K562 (cell line): ENCODE results near the gene CHCHD10. TPM values are rescaled to one million over a fixed set of nuclear protein-coding genes. Genes with fewer than 3 reads are reported as not detected.

Experiments
- CBFA2T2 ChIP-seq: fragments of 450-650 bp; conservative IDR thresholded peaks from 2 replicates; pipeline ENCODE4 v1.6.1; 2017; ENCODE audit warnings: mild to moderate bottlenecking
- CBX5 ChIP-seq: IDR thresholded peaks from 2 replicates; pipeline ENCODE4 v1.6.1; 2014; ENCODE audit warnings: low read depth, borderline replicate concordance
- CREB1 ChIP-seq, 2 experiments: sonication (generic) in 1 of 2; formaldehyde crosslinking in 1 of 2; IDR thresholded peaks; 2 replicates each; pipeline versions ENCODE4 v1.6.1 to v1.8.0; 2012 to 2022; ENCODE audit warnings: inconsistent platforms in 1 of 2, mild to moderate bottlenecking in 1 of 2, missing genetic modification reagents in 1 of 2, moderate library complexity in 1 of 2
- CREM ChIP-seq: IDR thresholded peaks from 2 replicates; pipeline ENCODE4 v1.6.1; 2014; ENCODE audit warnings: antibody characterized with exemption, low read depth
- FOXJ3 ChIP-seq: sonication (generic); formaldehyde crosslinking; IDR thresholded peaks from 2 replicates; pipeline ENCODE4 v1.4.0; 2020; ENCODE audit warnings: mild to moderate bottlenecking, missing genetic modification reagents
- HOMEZ ChIP-seq: fragments of 250-450 bp; sonication (Bioruptor Pico); IDR thresholded peaks from 2 replicates; pipeline ENCODE4 v1.4.0; 2020; ENCODE audit warnings: mild to moderate bottlenecking, moderate library complexity
- KDM2B ChIP-seq: fragments of 250-450 bp; sonication (Bioruptor Pico); IDR thresholded peaks from 2 replicates; pipeline ENCODE4 v1.8.0; 2021; ENCODE audit warnings: mild to moderate bottlenecking, moderate library complexity
- KDM5B ChIP-seq: fragments of 200-600 bp; sonication (generic); IDR thresholded peaks from 2 replicates; pipeline ENCODE4 v1.6.1; 2012; ENCODE audit warnings: low read depth, mild to moderate bottlenecking, moderate library complexity, low read length, control low read depth, inconsistent platforms; ENCODE audit not compliant: insufficient replicate concordance
- RFX1 ChIP-seq: fragments of 450-650 bp; IDR thresholded peaks from 2 replicates; pipeline ENCODE4 v1.6.1; 2016; ENCODE audit warnings: mild to moderate bottlenecking, moderate library complexity
- RFX5 ChIP-seq: IDR thresholded peaks from 2 replicates; pipeline ENCODE4 v1.6.1; 2011; ENCODE audit warnings: low read depth, mild to moderate bottlenecking, improper control_type of control experiment, low read length
- SREBF2 ChIP-seq: sonication (generic); formaldehyde crosslinking; IDR thresholded peaks from 2 replicates; pipeline ENCODE4 v1.4.0; 2020; ENCODE audit warnings: mild to moderate bottlenecking, missing genetic modification reagents
- SRSF3 ChIP-seq: fragments of 200-400 bp; formaldehyde crosslinking; IDR thresholded peaks from 2 replicates; pipeline ENCODE4 v1.6.1; 2016; ENCODE audit warnings: mild to moderate bottlenecking, low read length, moderate library complexity; ENCODE audit not compliant: insufficient read depth
- TAF15 ChIP-seq: fragments of 200-400 bp; formaldehyde crosslinking; IDR thresholded peaks from 2 replicates; pipeline ENCODE4 v1.6.1; 2017; ENCODE audit warnings: mild to moderate bottlenecking, low read depth, low read length, moderate library complexity
- ZFP30 ChIP-seq: fragments of 250-450 bp; sonication (Bioruptor Pico); IDR thresholded peaks from 2 replicates; pipeline ENCODE4 v1.8.0; 2022; ENCODE audit warnings: moderate library complexity, mild to moderate bottlenecking, inconsistent platforms, borderline replicate concordance
- ZFX ChIP-seq: sonication (generic); formaldehyde crosslinking; IDR thresholded peaks from 2 replicates; pipeline ENCODE4 v1.8.0; 2022; ENCODE audit warnings: mild to moderate bottlenecking, missing genetic modification reagents, moderate library complexity
- ZMIZ1 ChIP-seq, 2 experiments: fragments of 150-350 bp in 1 of 2; IDR thresholded peaks; 2 replicates each; pipeline ENCODE4 v1.6.1; 2012 to 2016; ENCODE audit warnings: low read depth in 2 of 2, low read length in 2 of 2, mild to moderate bottlenecking in 1 of 2, moderate library complexity in 1 of 2
- ZNF41 ChIP-seq: fragments of 250-450 bp; sonication (Bioruptor Pico); conservative IDR thresholded peaks from 2 replicates; pipeline ENCODE4 v1.4.0; 2020; ENCODE audit warnings: mild to moderate bottlenecking
- ZNF551 ChIP-seq: fragments of 250-450 bp; sonication (Bioruptor Pico); IDR thresholded peaks from 2 replicates; pipeline ENCODE4 v1.5.0; 2021; ENCODE audit warnings: mild to moderate bottlenecking, moderate library complexity
- ZNF695 ChIP-seq: fragments of 450-650 bp; formaldehyde crosslinking; IDR thresholded peaks from 2 replicates; pipeline ENCODE4 v1.4.0; 2020; ENCODE audit warnings: mild to moderate bottlenecking, moderate library complexity
- polyA plus RNA-seq, 8 experiments: library from polyadenylated mRNA; depleted of rRNA in 4 of 8; stranded (reverse) in 5 of 8; unstranded in 3 of 8; fragments of >200 nt; fragmentation: Nextera tagmentation in 2 of 8; fragmentation: Illumina TruSeq in 1 of 8; extraction: Ambion mirVana in 2 of 8; extraction: Trizol in 1 of 8; gene quantifications; 2 replicates each; pipeline versions ENCODE4 v1.2.1 to v1.2.3, GENCODE V29; 2011 to 2014; ENCODE audit warnings: inconsistent platforms in 1 of 8, missing spikeins in 1 of 8
- total RNA-seq, 7 experiments: library from RNA; depleted of rRNA in 6 of 7; stranded (reverse); fragments of >200 nt in 6 of 7; fragmentation: Illumina TruSeq in 2 of 7; extraction: Trizol in 2 of 7; gene quantifications; 2 replicates each; pipeline versions ENCODE4 v1.2.1 to v1.2.3, GENCODE V29; 2011 to 2021; ENCODE audit warnings: low replicate concordance in 1 of 7
- TF ChIP-seq, protein P1 (sequence below): sonication (generic); formaldehyde crosslinking; IDR thresholded peaks from 2 replicates; pipeline ENCODE4 v1.4.0; 2020; ENCODE audit warnings: mild to moderate bottlenecking, missing genetic modification reagents

The CHCHD10 gene
- total and polyA plus RNA-seq, 9 of the 15 experiments (the other 6 are each of a cell fraction or from before 2014, with no cell fraction given): 15.2 to 292 (median 102) TPM

DNA sequence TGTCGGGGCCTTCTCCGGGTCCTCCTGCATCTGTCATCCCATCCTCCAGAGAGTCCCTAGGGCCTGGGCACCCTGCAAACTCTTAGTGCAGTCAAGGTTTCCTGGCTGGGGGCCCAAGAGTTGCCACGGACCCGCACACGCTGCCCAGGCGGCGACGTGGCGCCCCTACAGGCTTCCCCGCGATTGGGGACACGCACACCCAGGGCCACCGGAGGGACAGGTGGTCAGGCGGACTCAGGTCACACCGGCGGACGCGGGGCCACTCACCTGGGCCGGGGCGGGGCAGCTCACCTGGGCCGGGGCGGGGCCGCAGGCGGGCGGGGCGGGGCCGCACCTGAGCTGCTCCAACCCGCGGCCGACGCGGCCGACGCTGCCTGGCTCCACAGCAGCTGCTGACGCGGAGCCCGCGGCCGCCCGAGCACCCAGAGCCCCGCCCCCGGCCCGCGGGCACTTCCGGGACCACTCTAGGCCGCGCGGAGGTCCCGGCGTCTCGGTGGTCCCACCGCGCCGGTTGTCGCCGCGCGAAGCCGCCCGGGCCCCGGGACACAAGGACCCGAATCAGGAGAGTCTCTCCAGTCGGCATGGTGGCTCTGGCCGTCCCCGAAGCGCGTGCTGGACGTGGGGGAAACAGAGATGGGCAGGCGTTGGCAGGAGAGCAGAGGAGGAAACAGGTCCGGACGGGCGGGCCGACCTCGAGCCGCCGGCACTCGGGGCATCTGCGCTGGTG lies 16.9 kb downstream of the CHCHD10 start, which contains the start of gene ZNF70 (continued):
- TF ChIP-seq SREBF2: no peak
- no peak for TF ChIP-seq CBX5
- TF ChIP-seq TAF15: no peak
- peak; percentile 35; the same call in 1 of the 2 replicates for TF ChIP-seq CREM
- peak; percentile 48; the same call in 1 of the 2 replicates for TF ChIP-seq RFX5
- TF ChIP-seq SRSF3: no peak
- no peak for TF ChIP-seq RFX1
- TF ChIP-seq ZFX (CRISPR knock-in tag): peak; percentile 65
- TF ChIP-seq ZNF551: no peak
- no peak for TF ChIP-seq ZNF695 (CRISPR knock-in tag)
- no peak for TF ChIP-seq ZNF41 (CRISPR knock-in tag)
- TF ChIP-seq KDM5B: peak; percentile 51
- TF ChIP-seq, protein P1, sequence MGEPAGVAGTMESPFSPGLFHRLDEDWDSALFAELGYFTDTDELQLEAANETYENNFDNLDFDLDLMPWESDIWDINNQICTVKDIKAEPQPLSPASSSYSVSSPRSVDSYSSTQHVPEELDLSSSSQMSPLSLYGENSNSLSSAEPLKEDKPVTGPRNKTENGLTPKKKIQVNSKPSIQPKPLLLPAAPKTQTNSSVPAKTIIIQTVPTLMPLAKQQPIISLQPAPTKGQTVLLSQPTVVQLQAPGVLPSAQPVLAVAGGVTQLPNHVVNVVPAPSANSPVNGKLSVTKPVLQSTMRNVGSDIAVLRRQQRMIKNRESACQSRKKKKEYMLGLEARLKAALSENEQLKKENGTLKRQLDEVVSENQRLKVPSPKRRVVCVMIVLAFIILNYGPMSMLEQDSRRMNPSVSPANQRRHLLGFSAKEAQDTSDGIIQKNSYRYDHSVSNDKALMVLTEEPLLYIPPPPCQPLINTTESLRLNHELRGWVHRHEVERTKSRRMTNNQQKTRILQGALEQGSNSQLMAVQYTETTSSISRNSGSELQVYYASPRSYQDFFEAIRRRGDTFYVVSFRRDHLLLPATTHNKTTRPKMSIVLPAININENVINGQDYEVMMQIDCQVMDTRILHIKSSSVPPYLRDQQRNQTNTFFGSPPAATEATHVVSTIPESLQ (CRISPR knock-in tag): 0 out of 2 replicates have a peak, but pooled peaks have one; percentile 38
- no peak for TF ChIP-seq ZFP30 (CRISPR knock-in tag)
- TF ChIP-seq FOXJ3: no peak
- TF ChIP-seq HOMEZ (CRISPR knock-in tag): no peak
- TF ChIP-seq KDM2B: no peak
- TF ChIP-seq CBFA2T2: no peak
- no peak for TF ChIP-seq ZMIZ1 (IDR thresholded peaks at IDR 0.05; ENCODE audit: low read depth in 2 of 2, low read length in 2 of 2)
- peak; percentile 59; the same call in 1 of the 2 replicates for TF ChIP-seq CREB1 (IDR thresholded peaks at IDR 0.05)
- TF ChIP-seq CREB1 (CRISPR knock-in tag; IDR thresholded peaks at IDR 0.05): no peak
